ENCODE measurements around the gene MBD4. TPM values are rescaled to one million over a fixed set of nuclear protein-coding genes. Genes with fewer than 3 reads are reported as not detected.

The MBD4 gene
- total RNA-seq, 4 donors from 2014 or later, result 12.1 to 23.3 (median 16.4) TPM

- H3K9me3 ChIP-seq, result no peaks in the 10 kb centered on the region
- no peak for TF ChIP-seq POLR2A (IDR thresholded peaks at IDR 0.05; ENCODE audit: low read depth)
- no peak for TF ChIP-seq EP300 (IDR thresholded peaks at IDR 0.05)
- TF ChIP-seq CTCF (IDR thresholded peaks at IDR 0.05), result no peak
- TF ChIP-seq POLR2AphosphoS5 (IDR thresholded peaks at IDR 0.05), result no peak
- DNase-seq (ENCODE audit: extremely low spot score), result no peak
- intact Hi-C loops (cut with DNase I), result no loop called here
- no peak overlapping the region for H3K4me3 ChIP-seq
- H3K27ac ChIP-seq (replicated peaks in 1 of 4), result no peak overlapping the region
- H3K36me3 ChIP-seq, result peaks cover 13 to 39% (median 23%) of the 10 kb centered on the region in 4 donors
- 70% methylated on average over 5 of the region's 5 CpGs for WGBS
- H3K27me3 ChIP-seq, result no peaks in the 10 kb centered on the region
- peaks cover 0 to 7% (median 2%) of the 10 kb centered on the region in 4 donors for H3K4me1 ChIP-seq
These were observed 9.7 kb upstream of the MBD4 start for GRCh38 chr3:129449279-129450115.

- no peak for DNase-seq (ENCODE audit: extremely low spot score)
- peaks cover 2 to 19% (median 9%) of the 10 kb centered on the region in 4 donors for H3K4me1 ChIP-seq
- H3K27me3 ChIP-seq, result no peaks in the 10 kb centered on the region
- no peak overlapping the region for H3K27ac ChIP-seq (replicated peaks in 1 of 4)
- H3K4me3 ChIP-seq, result no peak overlapping the region
- no peaks in the 10 kb centered on the region for H3K9me3 ChIP-seq
- TF ChIP-seq POLR2A (IDR thresholded peaks at IDR 0.05; ENCODE audit: low read depth), result no peak
- no peak for TF ChIP-seq EP300 (IDR thresholded peaks at IDR 0.05)
- no peak for TF ChIP-seq CTCF (IDR thresholded peaks at IDR 0.05)
- no peak for TF ChIP-seq POLR2AphosphoS5 (IDR thresholded peaks at IDR 0.05)
- 88% methylated on average over 18 of the region's 18 CpGs for WGBS
- intact Hi-C loops (cut with DNase I), result no loop called here
- H3K36me3 ChIP-seq, result peaks cover 13 to 27% (median 16%) of the 10 kb centered on the region in 4 donors
These were observed 8.6 kb upstream of the MBD4 start for GRCh38 chr3:129448186-129448895.

DNA sequence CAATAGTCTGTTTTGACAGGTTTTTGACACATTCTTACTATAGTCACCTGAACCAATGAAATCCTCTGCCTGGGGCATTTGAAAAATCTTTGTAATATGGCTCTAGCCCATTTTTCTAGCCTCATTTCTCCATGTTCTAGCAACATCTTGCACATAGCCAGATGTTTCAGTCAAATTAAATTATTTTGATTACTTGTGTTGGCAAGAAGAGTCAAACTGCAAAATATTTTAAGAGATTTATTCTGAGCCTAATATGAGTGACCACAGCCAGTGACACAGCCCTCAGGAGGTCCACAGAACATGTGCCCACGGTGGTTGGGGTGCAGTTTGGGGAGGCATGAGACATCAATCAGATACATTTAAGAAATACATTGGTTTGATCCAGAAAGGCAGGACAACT, 7.2 kb upstream of the MBD4 start:
- H3K27ac ChIP-seq (replicated peaks in 1 of 4), result no peak overlapping the region
- no peak overlapping the region for H3K4me3 ChIP-seq
- WGBS, result 93% methylated on average over 1 of the region's 1 CpG
- H3K27me3 ChIP-seq, result no peaks in the 10 kb centered on the region
- H3K4me1 ChIP-seq, result peaks cover 14 to 33% (median 23%) of the 10 kb centered on the region in 4 donors
- H3K9me3 ChIP-seq, result no peaks in the 10 kb centered on the region
- TF ChIP-seq POLR2AphosphoS5 (IDR thresholded peaks at IDR 0.05), result no peak
- intact Hi-C loops (cut with DNase I), result no loop called here
- DNase-seq (ENCODE audit: extremely low spot score), result no peak
- H3K36me3 ChIP-seq, result peaks cover 2 to 13% (median 3%) of the 10 kb centered on the region in 4 donors

DNA sequence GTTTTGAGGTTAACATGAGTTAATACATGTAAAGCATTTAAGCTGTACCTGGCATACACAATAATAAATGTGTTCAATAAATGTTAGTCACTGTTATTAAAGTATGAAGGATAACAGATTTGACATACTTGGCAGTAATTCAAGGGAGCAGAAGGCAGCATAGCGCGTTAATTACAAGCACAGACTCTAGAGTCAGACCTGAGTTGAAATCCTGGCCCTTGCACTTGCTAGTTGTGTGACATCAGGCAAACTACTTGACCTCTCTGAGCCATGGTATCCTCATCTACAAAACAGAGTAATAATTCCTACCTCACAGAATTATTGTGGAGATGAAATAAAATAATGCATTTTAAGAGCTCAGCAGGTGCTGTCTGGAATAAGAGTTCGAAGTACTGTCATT, 5.7 kb upstream of the MBD4 start:
- DNase-seq (ENCODE audit: extremely low spot score), result no peak
- Histone ChIP-seq H3K9me3 (no peaks in the 10 kb centered on the region), H3K36me3 (no peaks in the 10 kb centered on the region), H3K27ac (replicated peaks in 1 of 4) (no peak overlapping the region), H3K4me3 (no peak overlapping the region), H3K4me1 (peaks cover 27 to 47% (median 38%) of the 10 kb centered on the region in 4 donors), H3K27me3 (no peaks in the 10 kb centered on the region)
- WGBS, result 88% methylated on average over 3 of the region's 3 CpGs
- TF ChIP-seq EP300 (IDR thresholded peaks at IDR 0.05), result no peak
- no peak for TF ChIP-seq POLR2A (IDR thresholded peaks at IDR 0.05; ENCODE audit: low read depth)
- TF ChIP-seq CTCF (IDR thresholded peaks at IDR 0.05), result no peak
- no peak for TF ChIP-seq POLR2AphosphoS5 (IDR thresholded peaks at IDR 0.05)
- intact Hi-C loops (cut with DNase I), result no loop called here

- H3K27ac ChIP-seq (replicated peaks in 1 of 4), result peak overlapping the region; percentile 84 to 91 (median 88)
- H3K36me3 ChIP-seq, result peaks cover 0 to under 1% (median under 1%) of the 10 kb centered on the region in 4 donors
- intact Hi-C loops (cut with DNase I), result no loop called here
- H3K9me3 ChIP-seq, result no peaks in the 10 kb centered on the region
- TF ChIP-seq POLR2AphosphoS5 (IDR thresholded peaks at IDR 0.05) (no peak), POLR2A (IDR thresholded peaks at IDR 0.05; ENCODE audit: low read depth) (no peak), EP300 (IDR thresholded peaks at IDR 0.05) (no peak), CTCF (IDR thresholded peaks at IDR 0.05) (no peak)
- no peaks in the 10 kb centered on the region for H3K27me3 ChIP-seq
- peaks cover 34 to 56% (median 52%) of the 10 kb centered on the region in 4 donors for H3K4me1 ChIP-seq
- no peak overlapping the region for H3K4me3 ChIP-seq
- DNase-seq (ENCODE audit: extremely low spot score), result no peak
These were observed 3.2 kb upstream of the MBD4 start for GRCh38 chr3:129442947-129443346.
